Measurements from ENCODE around the gene EXOC3L4.

DNA sequence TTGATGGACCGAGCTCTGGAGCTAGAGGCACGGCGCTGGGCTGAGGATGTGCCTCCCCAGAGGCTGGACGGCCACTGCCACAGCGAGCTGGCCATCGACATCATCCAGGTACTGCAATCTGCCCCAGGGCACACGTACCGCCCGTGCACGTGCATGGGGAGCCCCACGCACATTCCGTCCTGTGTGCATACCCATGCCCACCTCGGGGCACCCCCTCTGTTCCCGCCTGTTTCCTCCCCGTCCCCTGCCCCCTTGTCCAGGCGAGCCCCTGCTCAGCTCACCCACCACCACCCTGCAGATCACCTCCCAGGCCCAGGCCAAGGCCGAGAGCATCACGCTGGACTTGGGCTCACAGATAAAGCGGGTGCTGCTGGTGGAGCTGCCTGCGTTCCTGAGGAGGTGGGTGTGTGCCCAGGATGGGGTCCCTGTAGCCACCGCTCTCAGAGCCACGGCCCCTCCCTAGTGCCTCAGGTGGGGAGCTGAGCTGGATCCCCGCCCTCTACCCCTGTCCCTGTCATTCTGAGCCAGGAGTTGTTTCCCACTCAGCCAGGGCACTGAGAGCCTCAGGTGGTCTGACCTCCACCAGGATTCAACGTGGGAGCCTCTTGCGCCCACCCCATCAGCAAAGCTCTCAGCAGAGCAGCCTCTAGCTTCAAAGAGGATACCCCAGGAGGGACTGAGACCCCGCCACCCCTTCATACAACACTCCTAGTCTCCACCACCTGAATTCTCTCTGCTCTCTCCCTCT lies 35.7 kb downstream of the EXOC3L4 start:
- TF ChIP-seq, protein P1, sequence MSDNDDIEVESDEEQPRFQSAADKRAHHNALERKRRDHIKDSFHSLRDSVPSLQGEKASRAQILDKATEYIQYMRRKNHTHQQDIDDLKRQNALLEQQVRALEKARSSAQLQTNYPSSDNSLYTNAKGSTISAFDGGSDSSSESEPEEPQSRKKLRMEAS (IDR thresholded peaks at IDR 0.05; ENCODE audit: low read depth) = no peak
- TF ChIP-seq, protein P2, sequence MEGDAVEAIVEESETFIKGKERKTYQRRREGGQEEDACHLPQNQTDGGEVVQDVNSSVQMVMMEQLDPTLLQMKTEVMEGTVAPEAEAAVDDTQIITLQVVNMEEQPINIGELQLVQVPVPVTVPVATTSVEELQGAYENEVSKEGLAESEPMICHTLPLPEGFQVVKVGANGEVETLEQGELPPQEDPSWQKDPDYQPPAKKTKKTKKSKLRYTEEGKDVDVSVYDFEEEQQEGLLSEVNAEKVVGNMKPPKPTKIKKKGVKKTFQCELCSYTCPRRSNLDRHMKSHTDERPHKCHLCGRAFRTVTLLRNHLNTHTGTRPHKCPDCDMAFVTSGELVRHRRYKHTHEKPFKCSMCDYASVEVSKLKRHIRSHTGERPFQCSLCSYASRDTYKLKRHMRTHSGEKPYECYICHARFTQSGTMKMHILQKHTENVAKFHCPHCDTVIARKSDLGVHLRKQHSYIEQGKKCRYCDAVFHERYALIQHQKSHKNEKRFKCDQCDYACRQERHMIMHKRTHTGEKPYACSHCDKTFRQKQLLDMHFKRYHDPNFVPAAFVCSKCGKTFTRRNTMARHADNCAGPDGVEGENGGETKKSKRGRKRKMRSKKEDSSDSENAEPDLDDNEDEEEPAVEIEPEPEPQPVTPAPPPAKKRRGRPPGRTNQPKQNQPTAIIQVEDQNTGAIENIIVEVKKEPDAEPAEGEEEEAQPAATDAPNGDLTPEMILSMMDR (IDR thresholded peaks at IDR 0.05) = no peak
- TF ChIP-seq SMC3 (IDR thresholded peaks at IDR 0.05; ENCODE audit: low read depth, low read length) (no peak), RAD21 (IDR thresholded peaks at IDR 0.05; ENCODE audit: low read length) (no peak), GABPA (IDR thresholded peaks at IDR 0.05; ENCODE audit: low read depth) (no peak), RXRA (IDR thresholded peaks at IDR 0.05; ENCODE audit: borderline replicate concordance, low read depth) (no peak), JUND (IDR thresholded peaks at IDR 0.05) (no peak), EP300 (IDR thresholded peaks at IDR 0.05; ENCODE audit: borderline replicate concordance in 1 of 2, low read depth in 1 of 2, low read length in 1 of 2) (no peak), TEAD4 (IDR thresholded peaks at IDR 0.05; ENCODE audit: borderline replicate concordance, insufficient read depth) (no peak), MXI1 (IDR thresholded peaks at IDR 0.05; ENCODE audit: low read depth, low read length) (no peak), FOXM1 (IDR thresholded peaks at IDR 0.05; ENCODE audit: low read depth) (no peak)
- TF ChIP-seq, protein P3, sequence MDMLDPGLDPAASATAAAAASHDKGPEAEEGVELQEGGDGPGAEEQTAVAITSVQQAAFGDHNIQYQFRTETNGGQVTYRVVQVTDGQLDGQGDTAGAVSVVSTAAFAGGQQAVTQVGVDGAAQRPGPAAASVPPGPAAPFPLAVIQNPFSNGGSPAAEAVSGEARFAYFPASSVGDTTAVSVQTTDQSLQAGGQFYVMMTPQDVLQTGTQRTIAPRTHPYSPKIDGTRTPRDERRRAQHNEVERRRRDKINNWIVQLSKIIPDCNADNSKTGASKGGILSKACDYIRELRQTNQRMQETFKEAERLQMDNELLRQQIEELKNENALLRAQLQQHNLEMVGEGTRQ (IDR thresholded peaks at IDR 0.05; ENCODE audit: borderline replicate concordance, low read depth, low read length) = no peak
- TF ChIP-seq, protein P4, sequence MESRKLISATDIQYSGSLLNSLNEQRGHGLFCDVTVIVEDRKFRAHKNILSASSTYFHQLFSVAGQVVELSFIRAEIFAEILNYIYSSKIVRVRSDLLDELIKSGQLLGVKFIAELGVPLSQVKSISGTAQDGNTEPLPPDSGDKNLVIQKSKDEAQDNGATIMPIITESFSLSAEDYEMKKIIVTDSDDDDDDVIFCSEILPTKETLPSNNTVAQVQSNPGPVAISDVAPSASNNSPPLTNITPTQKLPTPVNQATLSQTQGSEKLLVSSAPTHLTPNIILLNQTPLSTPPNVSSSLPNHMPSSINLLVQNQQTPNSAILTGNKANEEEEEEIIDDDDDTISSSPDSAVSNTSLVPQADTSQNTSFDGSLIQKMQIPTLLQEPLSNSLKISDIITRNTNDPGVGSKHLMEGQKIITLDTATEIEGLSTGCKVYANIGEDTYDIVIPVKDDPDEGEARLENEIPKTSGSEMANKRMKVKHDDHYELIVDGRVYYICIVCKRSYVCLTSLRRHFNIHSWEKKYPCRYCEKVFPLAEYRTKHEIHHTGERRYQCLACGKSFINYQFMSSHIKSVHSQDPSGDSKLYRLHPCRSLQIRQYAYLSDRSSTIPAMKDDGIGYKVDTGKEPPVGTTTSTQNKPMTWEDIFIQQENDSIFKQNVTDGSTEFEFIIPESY (IDR thresholded peaks at IDR 0.05; ENCODE audit: borderline replicate concordance, low read depth) = no peak

All from SK-N-SH (cell line).